LNCaP clone FGC (cell line): ENCODE data around the gene DPEP2NB.

ENCODE experiments used
- DNase-seq: peaks from one replicate; pipeline ENCODE4 v3.0.0-alpha.2; 2011; ENCODE audit warnings: low read depth
- H3K4me3 ChIP-seq: 2 replicates; pipeline ENCODE4 v1.5.1; 2011; ENCODE audit warnings: mild to moderate bottlenecking, low read depth, low read length, control low read depth
- CTCF ChIP-seq: IDR thresholded peaks from 2 replicates; pipeline ENCODE4 v1.5.1; 2012; ENCODE audit warnings: mild to moderate bottlenecking; ENCODE audit not compliant: control insufficient read depth, insufficient read depth; ENCODE audit errors: extremely low read depth

DPEP2NB gene

DNA sequence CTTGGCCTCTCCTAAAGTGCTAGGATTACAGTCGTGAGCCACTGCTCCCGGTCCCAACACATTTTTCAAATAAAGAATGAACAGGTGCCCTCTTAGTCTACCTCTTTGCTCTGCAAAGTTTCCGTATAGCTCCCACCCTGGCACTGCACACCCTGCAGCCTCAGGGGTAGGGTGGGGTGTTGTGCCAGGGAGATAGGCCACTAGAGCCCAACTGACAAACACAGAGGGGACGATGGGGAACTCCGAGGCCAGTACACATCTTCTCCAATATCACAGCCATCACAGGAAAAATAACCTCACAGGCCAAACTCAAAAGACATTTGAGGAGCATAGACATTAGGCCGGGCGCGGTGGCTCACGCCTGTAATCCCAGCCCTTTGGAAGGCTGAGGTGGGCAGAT is 44.6 kb downstream of the DPEP2NB start:
- H3K4me3 ChIP-seq: no peak overlapping the region
- no peak for TF ChIP-seq CTCF
- no peak for DNase-seq

DNA sequence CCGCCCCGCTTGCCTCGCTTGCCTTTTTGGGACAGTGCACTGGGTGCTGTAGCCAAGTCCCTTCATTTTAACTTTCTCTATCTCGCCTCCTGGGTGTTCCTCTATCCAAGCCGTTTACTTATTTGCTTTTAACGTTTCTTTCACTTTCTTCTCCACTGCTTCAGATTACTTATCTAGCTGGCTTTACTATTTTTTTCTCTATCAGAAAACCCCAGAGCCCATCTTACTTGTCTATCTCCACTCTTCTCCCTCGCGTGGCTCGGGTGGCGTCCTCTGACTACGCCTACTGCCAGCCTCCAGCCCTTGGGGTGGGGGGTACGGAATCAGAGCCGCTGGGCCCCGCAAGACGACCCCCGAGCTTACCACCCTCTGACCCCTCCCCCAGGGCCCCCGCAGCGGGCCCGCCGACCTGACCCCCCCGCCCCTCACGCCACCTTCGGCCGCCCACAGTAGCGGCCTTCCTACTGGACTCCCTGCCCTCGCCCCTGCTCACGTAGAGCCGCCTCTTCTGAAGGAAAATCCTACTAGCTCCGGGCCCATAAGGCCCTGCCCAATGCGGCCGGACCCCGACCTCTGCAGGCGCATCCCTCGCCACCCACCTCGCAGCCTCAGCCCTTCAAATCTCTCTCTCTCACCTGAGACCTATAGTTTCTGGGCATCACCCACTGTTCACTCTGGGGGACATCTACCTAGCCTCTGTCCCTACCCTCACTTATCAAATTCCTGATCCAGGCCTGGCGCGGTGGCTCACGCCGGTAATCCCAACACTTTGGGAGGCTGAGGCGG is 46.3 kb downstream of the DPEP2NB start:
- H3K4me3 ChIP-seq: no peak overlapping the region

DNA sequence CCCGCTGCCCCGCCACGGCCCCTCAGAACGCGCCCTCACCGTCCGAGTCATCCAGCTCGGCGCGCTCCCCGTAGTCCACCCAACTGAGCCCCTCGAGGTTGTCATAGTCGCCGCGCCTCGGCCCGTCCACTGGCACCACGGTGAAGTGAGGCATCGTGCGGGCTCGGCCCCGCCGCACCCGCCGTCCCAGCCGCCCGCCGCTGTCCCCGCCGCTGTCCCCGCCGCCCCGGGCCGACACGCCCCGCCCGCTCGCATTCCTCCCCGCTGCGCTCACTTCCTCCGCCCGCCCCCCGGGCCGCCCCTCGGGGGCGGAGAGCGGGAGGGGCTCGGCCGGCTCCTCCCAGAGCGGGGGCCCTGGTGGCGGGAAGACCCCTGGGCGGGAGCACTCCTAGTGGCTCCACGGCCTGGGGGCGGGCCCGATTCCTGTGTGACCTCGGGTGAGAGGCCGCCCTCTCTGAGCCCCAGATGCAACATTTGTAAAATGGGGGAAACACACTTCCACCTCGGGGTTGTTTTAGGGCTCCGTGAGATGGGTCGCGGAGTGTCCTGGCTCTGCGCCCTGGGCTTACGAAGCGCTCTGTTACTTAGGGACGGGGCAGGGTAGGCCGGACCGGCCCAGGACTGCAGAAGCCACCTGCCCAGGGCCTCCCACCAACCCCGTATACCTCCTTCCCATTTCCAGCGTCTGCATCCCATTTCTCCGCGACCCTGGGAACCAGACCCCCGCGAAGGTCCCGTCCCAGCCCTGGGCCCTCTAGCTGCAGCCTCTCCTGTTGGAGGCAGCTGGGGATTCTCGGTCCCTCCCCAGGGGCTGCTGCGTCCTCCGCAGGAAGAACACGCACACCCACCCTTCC is 47.1 kb downstream of the DPEP2NB start, which contains the start of gene SLC12A4:
TSS of gene SLC12A4 (minus strand) at position 238 of the 854 bp plus-strand sequence. CDS start at position 154, 84 bp downstream.
- TF ChIP-seq CTCF: no peak
- DNase-seq: no peak
- no peak within 1 kb of the TSS for H3K4me3 ChIP-seq

More for the DNA sequence above, 46.3 kb downstream of the DPEP2NB start:
- TF ChIP-seq CTCF: no peak
- no peak for DNase-seq

- H3K4me3 ChIP-seq: no peak overlapping the region
- no peak for TF ChIP-seq CTCF
- no peak for DNase-seq
These were observed 47.7 kb downstream of the DPEP2NB start for GRCh38 chr16:67967958-67968399.

GRCh38 chr16:67967183-67967957 is 48.3 kb downstream of the DPEP2NB start:
- TF ChIP-seq CTCF: no peak
- no peak for DNase-seq
- no peak overlapping the region for H3K4me3 ChIP-seq

DNA sequence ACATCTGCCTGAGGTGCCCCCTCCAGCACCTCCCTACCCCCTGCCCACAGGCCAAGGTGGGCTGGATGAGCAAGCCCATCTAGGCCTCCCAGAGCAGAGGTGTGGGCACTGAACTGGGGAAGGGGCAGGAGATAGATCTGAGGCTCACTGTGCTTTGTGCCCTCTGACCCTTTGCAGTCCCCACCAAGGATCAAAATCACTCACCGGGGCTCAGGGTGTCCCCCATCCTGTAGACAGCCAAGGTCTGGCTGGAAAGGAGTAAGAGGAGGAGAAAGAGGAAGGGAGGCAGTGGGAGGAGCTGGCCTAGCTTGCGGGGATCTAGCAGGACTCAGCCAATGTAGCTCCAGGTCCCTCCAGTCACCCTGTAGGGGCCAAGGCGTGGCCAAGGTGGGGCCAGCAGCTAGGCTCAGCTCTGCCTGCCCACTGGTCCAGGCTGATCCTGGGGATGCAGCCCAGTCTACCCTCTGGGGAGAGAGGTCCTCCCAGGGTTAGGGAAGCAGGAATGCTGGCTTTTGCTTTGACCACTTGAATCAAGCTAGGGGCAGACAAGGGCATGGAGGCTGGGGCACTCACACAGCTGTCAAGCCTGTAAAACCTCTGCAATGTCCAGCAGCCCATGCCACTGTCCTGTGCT is 49.0 kb downstream of the DPEP2NB start:
- no peak overlapping the region for H3K4me3 ChIP-seq
- DNase-seq: no peak
- no peak for TF ChIP-seq CTCF
